ENCODE data around the gene KIF5A.
A peak's percentile ranks its signal among the peaks of the same experiment; 100 is the strongest.

KIF5A gene

GRCh38 chr12:57628280-57629191 lies 78.7 kb downstream of the KIF5A start:
- H3K27ac ChIP-seq, result no peak overlapping the region
- TF ChIP-seq ZFX (IDR thresholded peaks at IDR 0.05) (no peak), CTCF (conservative IDR thresholded peaks at IDR 0.05) (no peak)

DNA sequence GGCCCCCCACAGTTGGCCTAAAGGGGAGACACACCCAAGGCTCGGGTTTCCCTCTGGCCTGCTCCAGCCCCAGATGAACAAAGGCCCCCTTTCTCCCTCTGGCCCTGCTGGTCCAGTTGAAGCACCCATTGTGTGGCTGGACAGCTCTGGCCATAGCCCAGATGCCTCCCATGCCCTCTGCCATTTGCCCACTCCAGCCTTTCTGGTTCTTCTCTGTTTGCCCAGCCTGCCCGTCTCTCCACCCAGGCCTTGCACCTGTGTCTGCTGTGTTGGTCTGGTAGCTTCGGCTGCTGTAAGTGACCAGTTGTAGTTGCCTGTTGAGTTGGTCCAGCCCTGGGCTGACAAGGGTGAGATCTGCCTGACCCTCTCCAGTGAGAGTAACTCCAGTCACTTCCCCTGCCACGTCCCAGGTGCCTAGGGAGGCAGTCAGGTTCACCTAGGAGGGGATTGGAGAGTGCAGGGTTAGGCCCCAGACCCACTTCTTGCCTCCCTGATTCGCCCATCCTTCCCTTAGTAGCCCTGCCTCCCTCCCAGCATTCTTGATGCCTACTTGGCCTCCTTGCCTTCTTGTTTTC lies 80.1 kb downstream of the KIF5A start:
- TF ChIP-seq CTCF (conservative IDR thresholded peaks at IDR 0.05) (no peak), ZFX (IDR thresholded peaks at IDR 0.05) (no peak)
- H3K27ac ChIP-seq, result no peak overlapping the region

DNA sequence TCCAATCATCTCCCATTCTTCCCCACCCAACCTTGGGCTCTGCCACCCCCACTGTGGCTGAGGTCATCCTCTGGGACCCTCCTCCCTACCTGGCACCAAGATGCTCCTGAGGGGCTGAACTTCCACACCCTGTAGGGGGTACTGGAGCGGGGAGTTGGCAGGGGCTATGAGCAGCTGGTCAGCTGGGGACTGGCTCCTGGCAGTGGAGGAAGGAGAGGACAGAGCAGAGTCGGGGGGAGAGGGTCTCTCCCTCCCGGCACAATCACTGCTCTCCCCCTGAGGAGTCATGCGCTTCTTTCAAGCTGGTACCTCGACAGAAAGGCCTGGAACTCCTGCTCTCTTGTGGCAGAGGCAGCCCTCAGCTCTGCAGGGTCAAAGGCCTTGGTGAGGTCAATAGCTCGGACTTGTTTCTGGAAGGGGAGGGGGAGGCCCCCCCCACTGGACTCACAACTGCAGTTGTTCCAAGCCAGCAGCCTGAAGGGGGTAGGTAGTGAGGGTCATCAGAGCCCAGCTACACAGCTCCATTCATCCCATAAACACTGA lies 81.1 kb downstream of the KIF5A start:
- TF ChIP-seq CTCF (conservative IDR thresholded peaks at IDR 0.05), result no peak
- no peak for TF ChIP-seq ZFX (IDR thresholded peaks at IDR 0.05)

GRCh38 chr12:57631566-57632072 lies 81.8 kb downstream of the KIF5A start:
- no peak overlapping the region; the same call in 1 of the 2 replicates for H3K27ac ChIP-seq
- TF ChIP-seq ZFX (IDR thresholded peaks at IDR 0.05) (no peak), CTCF (conservative IDR thresholded peaks at IDR 0.05) (no peak)

More for the DNA sequence above, 81.1 kb downstream of the KIF5A start:
- H3K27ac ChIP-seq, result no peak overlapping the region

DNA sequence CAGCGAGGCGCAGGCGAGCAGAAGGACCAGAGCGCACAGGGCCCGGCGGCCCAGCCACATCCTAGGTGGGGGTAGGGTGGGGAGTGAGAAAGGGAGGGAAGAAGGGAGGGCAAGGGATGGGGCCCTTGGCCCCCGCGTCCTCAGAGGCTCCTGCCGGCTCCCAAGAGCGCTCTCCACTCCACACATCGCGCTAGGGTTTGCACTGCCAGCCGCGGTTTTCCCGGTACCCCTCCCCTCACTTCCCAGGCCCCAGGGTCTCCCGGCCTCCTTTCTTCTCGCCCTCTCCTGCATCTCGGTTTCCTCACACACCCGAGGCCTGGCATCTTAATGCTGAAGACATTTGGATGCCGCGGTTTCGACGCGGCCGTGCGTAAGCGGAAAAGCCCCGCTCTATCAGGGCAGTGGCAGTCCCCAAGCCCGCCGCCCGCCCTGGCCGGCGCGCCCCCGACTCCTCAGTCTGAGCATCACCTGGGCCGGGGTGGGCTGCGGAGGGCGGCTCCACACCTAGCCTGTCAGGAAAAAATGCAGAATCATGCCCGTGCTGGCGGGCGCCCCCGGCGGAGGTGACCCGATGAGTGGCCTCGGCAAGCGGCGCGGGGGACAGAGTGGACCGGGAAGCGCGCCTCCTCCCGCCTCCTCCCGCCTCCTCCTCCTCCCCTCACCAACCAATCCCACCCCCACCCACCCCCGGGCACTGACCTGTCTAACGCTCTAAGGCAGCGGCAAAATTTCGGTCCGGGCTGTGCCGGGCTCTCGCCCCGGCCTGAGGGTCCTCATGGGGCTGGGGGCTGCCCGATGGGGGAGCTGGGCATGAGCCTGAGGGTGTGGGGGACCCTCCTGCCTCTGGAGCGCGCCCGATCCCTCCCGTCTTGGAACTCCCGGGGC lies 82.5 kb downstream of the KIF5A start:
- H3K27ac ChIP-seq, result peak overlapping the region; percentile 57
- TF ChIP-seq ZFX (IDR thresholded peaks at IDR 0.05) (no peak), CTCF (conservative IDR thresholded peaks at IDR 0.05) (no peak)

DNA sequence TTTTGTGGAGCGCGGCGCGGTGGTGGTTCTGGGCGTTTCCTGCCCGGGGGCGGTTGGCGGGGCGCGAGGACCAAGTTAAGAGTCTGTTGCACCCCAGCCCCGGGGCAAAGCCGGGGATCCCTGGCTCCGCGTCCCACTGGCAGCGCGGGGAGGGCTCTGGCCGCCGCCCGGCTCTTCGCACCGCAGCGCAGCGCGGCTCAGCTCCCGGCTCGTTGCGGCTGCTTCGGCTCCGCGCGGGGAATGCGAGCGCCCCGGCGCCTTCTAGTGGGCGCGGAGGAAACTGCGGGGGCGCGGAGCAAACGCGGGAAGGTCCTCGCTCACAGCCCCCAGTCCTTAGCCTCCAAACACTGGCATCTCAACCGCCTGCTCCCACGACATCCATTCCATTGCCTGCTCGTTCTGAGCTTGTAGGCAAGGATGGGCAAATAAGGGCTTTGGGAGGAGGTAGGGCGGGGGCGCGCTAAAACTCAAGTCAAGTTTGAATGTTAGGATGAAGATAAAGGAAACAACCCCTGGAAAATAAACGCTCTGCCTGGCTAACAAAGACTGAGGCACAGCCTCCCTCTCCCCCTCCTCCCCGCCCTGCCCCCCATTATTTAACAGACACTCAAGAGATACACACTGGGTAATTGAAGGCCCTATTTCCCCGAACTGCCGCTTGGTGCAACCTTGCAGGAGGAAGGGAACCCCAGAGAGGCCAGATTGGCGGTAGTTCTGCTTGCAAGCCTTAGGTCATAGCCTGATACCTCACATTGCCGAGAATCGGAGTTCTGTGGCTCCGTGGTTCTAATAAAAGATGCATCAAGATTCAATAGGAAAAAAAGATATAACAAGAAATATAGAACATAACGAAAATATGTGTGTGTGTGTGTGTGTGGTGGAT lies 83.4 kb downstream of the KIF5A start, which contains the start of gene B4GALNT1:
Gene B4GALNT1 (minus strand): TSS at position 244 of the 883 bp plus-strand sequence. CDS start 1,069 bp downstream, outside the sequence.
- TF ChIP-seq CTCF (conservative IDR thresholded peaks at IDR 0.05) (peak; percentile 97), ZFX (IDR thresholded peaks at IDR 0.05) (no peak)
- H3K27ac ChIP-seq, result peak within 1 kb of the TSS; percentile 57

Data from C4-2B (cell line).